ENCODE data around the gene GRAP2. TPM values are rescaled to one million over a fixed set of nuclear protein-coding genes. Genes with fewer than 3 reads are reported as not detected.

Gene GRAP2
- total RNA-seq, 3 donors from 2014 or later (not counting 1 experiment from before 2014, with no cell fraction given), result 65.1 to 97.3 (median 92.2) TPM

- no peaks in the 10 kb centered on the region for H3K36me3 Mint-ChIP-seq
These were observed 32.2 kb downstream of the GRAP2 start for GRCh38 chr22:39932918-39933649.

GRCh38 chr22:39933741-39934140, 32.9 kb downstream of the GRAP2 start:
- H3K9me3 ChIP-seq (ENCODE audit: control insufficient read depth, insufficient read depth, low read length), result no peaks in the 10 kb centered on the region
- ATAC-seq (no peak), DNase-seq (peak in 1 of 2 donors; percentile 58)
- H3K4me3 ChIP-seq (ENCODE audit: low read length), result no peak overlapping the region
- peak overlapping the region; percentile 35 for H3K4me3 Mint-ChIP-seq
- H3K27me3 ChIP-seq (ENCODE audit: control insufficient read depth, insufficient read depth, low read length), result no peaks in the 10 kb centered on the region
- peaks cover 61 to 62% of the 10 kb centered on the region in 2 donors for H3K4me1 Mint-ChIP-seq
- H3K27ac ChIP-seq (ENCODE audit: low read length), result no peak overlapping the region
- H3K27ac Mint-ChIP-seq, result peak overlapping the region; percentile 68 to 72
- no peaks in the 10 kb centered on the region for H3K27me3 Mint-ChIP-seq (ENCODE audit: low read depth in 2 of 2)
- no peaks in the 10 kb centered on the region for H3K9me3 Mint-ChIP-seq
- H3K36me3 ChIP-seq (ENCODE audit: control insufficient read depth, insufficient read depth, low read length), result no peaks in the 10 kb centered on the region
- no peaks in the 10 kb centered on the region for H3K36me3 Mint-ChIP-seq
- H3K4me1 ChIP-seq (ENCODE audit: control insufficient read depth, insufficient read depth, low read length), result peaks cover 55% of the 10 kb centered on the region
- intact Hi-C loops (cut with micrococcal nuclease), result no loop called here
- TF ChIP-seq CTCF (IDR thresholded peaks at IDR 0.05), result no peak
- 74% methylated on average over 8 of the region's 8 CpGs for WGBS (ENCODE audit: insufficient coverage)

More at GRCh38 chr22:39932918-39933649, 32.2 kb downstream of the GRAP2 start:
- no peaks in the 10 kb centered on the region for H3K9me3 ChIP-seq (ENCODE audit: control insufficient read depth, insufficient read depth, low read length)
- no peak overlapping the region for H3K4me3 ChIP-seq (ENCODE audit: low read length)
- Mint-ChIP-seq H3K4me1 (peaks cover 54 to 55% of the 10 kb centered on the region in 2 donors), H3K27me3 (ENCODE audit: low read depth in 2 of 2) (no peaks in the 10 kb centered on the region), H3K4me3 (peak overlapping the region; percentile 1), H3K27ac (peak overlapping the region; percentile 68 to 72), H3K9me3 (no peaks in the 10 kb centered on the region)
- peak; percentile 63 to 79 (median 68) for ATAC-seq
- H3K4me1 ChIP-seq (ENCODE audit: control insufficient read depth, insufficient read depth, low read length), result peaks cover 51% of the 10 kb centered on the region
- DNase-seq, result peak in 1 of 2 donors; percentile 83
- H3K27ac ChIP-seq (ENCODE audit: low read length), result no peak overlapping the region
- no peaks in the 10 kb centered on the region for H3K36me3 ChIP-seq (ENCODE audit: control insufficient read depth, insufficient read depth, low read length)
- 85% methylated on average over 7 of the region's 7 CpGs for WGBS (ENCODE audit: insufficient coverage)
- peak; percentile 49 for TF ChIP-seq CTCF (IDR thresholded peaks at IDR 0.05)
- intact Hi-C loops (cut with micrococcal nuclease), result no loop called here
- no peaks in the 10 kb centered on the region for H3K27me3 ChIP-seq (ENCODE audit: control insufficient read depth, insufficient read depth, low read length)

- no peaks in the 10 kb centered on the region for H3K27me3 ChIP-seq (ENCODE audit: control insufficient read depth, insufficient read depth, low read length)
- Mint-ChIP-seq H3K9me3 (no peaks in the 10 kb centered on the region), H3K36me3 (no peaks in the 10 kb centered on the region), H3K27me3 (ENCODE audit: low read depth in 2 of 2) (no peaks in the 10 kb centered on the region), H3K27ac (peak overlapping the region; percentile 68 to 72), H3K4me1 (peaks cover 69 to 71% of the 10 kb centered on the region in 2 donors), H3K4me3 (peak overlapping the region; percentile 38)
- intact Hi-C loops (cut with micrococcal nuclease), result no loop called here
- no peaks in the 10 kb centered on the region for H3K36me3 ChIP-seq (ENCODE audit: control insufficient read depth, insufficient read depth, low read length)
- H3K27ac ChIP-seq (ENCODE audit: low read length), result no peak overlapping the region
- H3K4me3 ChIP-seq (ENCODE audit: low read length), result no peak overlapping the region
- no peak for ATAC-seq
- H3K9me3 ChIP-seq (ENCODE audit: control insufficient read depth, insufficient read depth, low read length), result no peaks in the 10 kb centered on the region
- 64% methylated on average over 4 of the region's 4 CpGs for WGBS (ENCODE audit: insufficient coverage)
- H3K4me1 ChIP-seq (ENCODE audit: control insufficient read depth, insufficient read depth, low read length), result peaks cover 62% of the 10 kb centered on the region
- DNase-seq, result no peak
- TF ChIP-seq CTCF (IDR thresholded peaks at IDR 0.05), result no peak
These were observed 34.2 kb downstream of the GRAP2 start for GRCh38 chr22:39935116-39935515.

All from natural killer cell (primary cell).